Thoracic aorta (tissue), 2 donors: Measurements from ENCODE around the gene TMEM121. TPM values are rescaled to one million over a fixed set of nuclear protein-coding genes. Genes with fewer than 3 reads are reported as not detected.

Experiments
- ATAC-seq: fragments of 150-250 bp; one replicate; pipeline ENCODE4 v1.8.0; 2017; ENCODE audit warnings: low read depth; ENCODE audit not compliant: insufficient number of reproducible peaks, low FRiP score
- DNase-seq: peaks from one replicate; pipeline ENCODE4 v3.0.0-alpha.2; 2020; ENCODE audit warnings: low spot score
- H3K27ac ChIP-seq, 2 donors: fragments of 200-600 bp; sonication (generic); 1 replicate in 1 of 2; 2 replicates in 1 of 2; pipeline ENCODE4 v1.5.1; 2016; ENCODE audit warnings: mild to moderate bottlenecking in 2 of 2, moderate library complexity in 2 of 2
- H3K27me3 ChIP-seq: fragments of 200-600 bp; sonication (generic); replicated peaks from 2 replicates; pipeline ENCODE4 v1.6.0; 2016; ENCODE audit warnings: mild to moderate bottlenecking; ENCODE audit not compliant: insufficient read depth
- H3K36me3 ChIP-seq: fragments of 200-600 bp; sonication (generic); one replicate; pipeline ENCODE4 v1.5.1; 2016
- H3K4me1 ChIP-seq, 2 donors: fragments of 200-600 bp; sonication (generic); 1 replicate in 1 of 2; 2 replicates in 1 of 2; pipeline versions ENCODE4 v1.5.1 to v1.6.0; 2016; ENCODE audit warnings: low read depth in 2 of 2, mild to moderate bottlenecking in 1 of 2; ENCODE audit not compliant: control insufficient read depth in 1 of 2
- H3K4me3 ChIP-seq: fragments of 200-600 bp; sonication (generic); 2 replicates; pipeline ENCODE4 v1.5.1; 2016; ENCODE audit warnings: mild to moderate bottlenecking
- H3K9me3 ChIP-seq: fragments of 200-600 bp; sonication (generic); 2 replicates; pipeline ENCODE4 v1.5.1; 2016
- total RNA-seq, 2 donors: library from RNA; depleted of rRNA; stranded (reverse); fragments of >200 nt; gene quantifications; one replicate each; pipeline versions ENCODE4 v1.1.0 to v1.2.3, GENCODE V29; 2016
- TF ChIP-seq, protein P1 (sequence below): fragments of 200-600 bp; sonication (generic); IDR thresholded peaks from one replicate; pipeline ENCODE4 v1.5.1; 2019; ENCODE audit warnings: antibody characterized with exemption

TMEM121 gene
- total RNA-seq, 2 donors from 2014 or later = 2.6 to 5.5 TPM

DNA sequence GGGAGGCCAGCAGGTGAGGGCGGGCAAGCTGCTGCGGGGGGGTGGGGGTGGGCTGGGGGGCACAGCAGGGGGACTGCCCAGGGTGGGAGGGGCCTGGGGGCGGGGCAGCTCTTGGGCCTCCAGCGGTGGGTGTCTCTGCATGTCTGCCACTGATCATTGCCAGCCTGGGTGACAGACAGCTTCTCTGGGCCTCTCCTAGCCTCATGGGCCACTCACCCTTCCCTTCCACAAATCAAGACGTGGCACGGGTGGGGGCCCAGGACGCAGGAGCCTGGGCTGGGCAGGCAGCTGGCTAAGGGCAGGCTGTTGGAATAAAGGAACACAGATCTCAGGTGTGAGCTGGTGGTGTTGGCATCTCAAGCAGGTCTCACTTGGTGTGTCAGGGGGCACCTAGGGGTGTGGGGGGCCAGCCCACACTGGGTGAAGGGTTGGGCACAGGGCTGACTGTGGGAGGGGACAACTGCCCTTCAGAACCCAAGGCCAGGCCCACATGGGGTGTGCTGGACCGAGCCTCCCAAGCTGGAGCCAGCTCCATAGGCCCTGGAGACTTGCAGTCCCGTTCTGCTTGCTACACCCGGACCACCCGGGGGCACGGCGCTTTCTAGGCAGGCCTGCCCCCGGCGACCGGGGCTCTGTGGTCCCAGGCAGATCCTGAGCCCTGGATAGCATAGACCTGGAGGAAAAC lies 32.3 kb upstream of the TMEM121 start:
- DNase-seq = no peak
- Histone ChIP-seq H3K9me3 (no peaks in the 10 kb centered on the region), H3K4me1 (peaks cover 8 to 28% of the 10 kb centered on the region in 2 donors), H3K27me3 (no peaks in the 10 kb centered on the region), H3K27ac (no peak overlapping the region), H3K4me3 (no peak overlapping the region), H3K36me3 (no peaks in the 10 kb centered on the region)
- TF ChIP-seq, protein P1, sequence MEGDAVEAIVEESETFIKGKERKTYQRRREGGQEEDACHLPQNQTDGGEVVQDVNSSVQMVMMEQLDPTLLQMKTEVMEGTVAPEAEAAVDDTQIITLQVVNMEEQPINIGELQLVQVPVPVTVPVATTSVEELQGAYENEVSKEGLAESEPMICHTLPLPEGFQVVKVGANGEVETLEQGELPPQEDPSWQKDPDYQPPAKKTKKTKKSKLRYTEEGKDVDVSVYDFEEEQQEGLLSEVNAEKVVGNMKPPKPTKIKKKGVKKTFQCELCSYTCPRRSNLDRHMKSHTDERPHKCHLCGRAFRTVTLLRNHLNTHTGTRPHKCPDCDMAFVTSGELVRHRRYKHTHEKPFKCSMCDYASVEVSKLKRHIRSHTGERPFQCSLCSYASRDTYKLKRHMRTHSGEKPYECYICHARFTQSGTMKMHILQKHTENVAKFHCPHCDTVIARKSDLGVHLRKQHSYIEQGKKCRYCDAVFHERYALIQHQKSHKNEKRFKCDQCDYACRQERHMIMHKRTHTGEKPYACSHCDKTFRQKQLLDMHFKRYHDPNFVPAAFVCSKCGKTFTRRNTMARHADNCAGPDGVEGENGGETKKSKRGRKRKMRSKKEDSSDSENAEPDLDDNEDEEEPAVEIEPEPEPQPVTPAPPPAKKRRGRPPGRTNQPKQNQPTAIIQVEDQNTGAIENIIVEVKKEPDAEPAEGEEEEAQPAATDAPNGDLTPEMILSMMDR = no peak
- ATAC-seq = no peak

DNA sequence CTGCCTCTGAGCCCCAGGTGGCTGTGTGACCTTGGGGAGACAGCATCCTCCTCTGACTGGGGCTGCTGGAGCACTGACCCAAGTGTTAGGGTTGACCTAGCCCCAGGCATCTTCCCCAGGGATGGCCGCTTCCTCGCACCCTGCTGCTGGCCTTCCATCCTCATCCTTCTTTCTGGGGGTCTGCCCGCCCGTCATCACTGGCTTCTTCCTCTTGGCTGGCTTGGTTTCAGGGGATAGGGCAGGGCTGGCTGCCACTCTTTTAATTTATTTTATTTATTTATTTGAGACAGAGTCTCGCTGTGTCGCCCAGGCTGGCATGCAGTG lies 31.8 kb upstream of the TMEM121 start:
- no peaks in the 10 kb centered on the region for H3K36me3 ChIP-seq
- no peak for DNase-seq
- ATAC-seq = no peak
- no peak overlapping the region for H3K4me3 ChIP-seq
- H3K27me3 ChIP-seq = no peaks in the 10 kb centered on the region
- H3K4me1 ChIP-seq = peaks cover 5 to 23% of the 10 kb centered on the region in 2 donors
- no peaks in the 10 kb centered on the region for H3K9me3 ChIP-seq
- H3K27ac ChIP-seq = no peak overlapping the region
- TF ChIP-seq, protein P1 = no peak

DNA sequence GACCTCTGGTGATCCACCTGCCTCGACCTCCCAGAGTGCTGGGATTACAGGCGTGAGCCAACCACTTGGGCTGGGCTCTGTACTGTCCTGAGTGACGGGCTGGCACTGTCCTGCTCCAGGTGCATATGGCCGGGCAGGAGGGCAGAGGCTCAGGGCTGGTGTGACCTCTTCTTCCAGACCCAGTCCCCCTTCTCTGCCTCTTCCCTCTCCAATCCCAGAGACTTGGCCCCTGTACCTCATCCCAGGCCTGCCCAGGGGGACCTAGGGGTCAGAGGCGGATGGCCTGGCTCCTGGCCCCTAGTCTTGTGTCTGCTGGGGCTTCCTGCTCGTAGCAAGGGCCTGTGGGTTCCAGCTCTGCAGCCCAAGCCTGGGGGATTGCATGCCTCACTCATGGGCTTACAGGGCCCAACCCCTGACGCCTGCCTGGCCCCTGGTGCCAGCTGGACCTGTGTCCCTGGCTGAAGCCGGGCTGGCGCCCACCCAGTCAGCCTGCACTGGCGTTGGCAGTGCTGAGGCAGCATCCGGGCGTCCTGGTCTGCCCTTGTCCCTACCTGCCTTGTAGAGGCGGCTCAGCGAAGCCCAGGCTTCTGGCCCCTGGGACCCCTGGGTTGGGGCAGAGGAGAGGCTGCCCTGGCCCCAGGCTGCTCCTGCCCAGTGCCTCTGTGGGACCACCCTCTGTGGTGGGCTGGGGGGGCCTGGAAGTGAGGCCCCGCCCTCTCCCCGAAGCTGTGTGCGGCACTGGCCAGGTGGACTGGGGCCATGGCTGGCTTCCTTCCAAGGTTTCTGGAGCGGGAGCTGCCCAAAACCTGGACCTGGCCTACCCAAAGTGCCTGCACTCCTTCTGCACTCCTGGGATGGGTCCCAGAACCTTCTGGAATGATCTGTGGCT lies 31.0 kb upstream of the TMEM121 start:
- H3K4me3 ChIP-seq = no peak overlapping the region
- H3K27me3 ChIP-seq = no peaks in the 10 kb centered on the region
- no peaks in the 10 kb centered on the region for H3K36me3 ChIP-seq
- no peak overlapping the region for H3K27ac ChIP-seq
- DNase-seq (no peak), ATAC-seq (no peak)
- no peaks in the 10 kb centered on the region for H3K9me3 ChIP-seq
- H3K4me1 ChIP-seq = peaks cover 5 to 16% of the 10 kb centered on the region in 2 donors
- TF ChIP-seq, protein P1 = no peak

DNA sequence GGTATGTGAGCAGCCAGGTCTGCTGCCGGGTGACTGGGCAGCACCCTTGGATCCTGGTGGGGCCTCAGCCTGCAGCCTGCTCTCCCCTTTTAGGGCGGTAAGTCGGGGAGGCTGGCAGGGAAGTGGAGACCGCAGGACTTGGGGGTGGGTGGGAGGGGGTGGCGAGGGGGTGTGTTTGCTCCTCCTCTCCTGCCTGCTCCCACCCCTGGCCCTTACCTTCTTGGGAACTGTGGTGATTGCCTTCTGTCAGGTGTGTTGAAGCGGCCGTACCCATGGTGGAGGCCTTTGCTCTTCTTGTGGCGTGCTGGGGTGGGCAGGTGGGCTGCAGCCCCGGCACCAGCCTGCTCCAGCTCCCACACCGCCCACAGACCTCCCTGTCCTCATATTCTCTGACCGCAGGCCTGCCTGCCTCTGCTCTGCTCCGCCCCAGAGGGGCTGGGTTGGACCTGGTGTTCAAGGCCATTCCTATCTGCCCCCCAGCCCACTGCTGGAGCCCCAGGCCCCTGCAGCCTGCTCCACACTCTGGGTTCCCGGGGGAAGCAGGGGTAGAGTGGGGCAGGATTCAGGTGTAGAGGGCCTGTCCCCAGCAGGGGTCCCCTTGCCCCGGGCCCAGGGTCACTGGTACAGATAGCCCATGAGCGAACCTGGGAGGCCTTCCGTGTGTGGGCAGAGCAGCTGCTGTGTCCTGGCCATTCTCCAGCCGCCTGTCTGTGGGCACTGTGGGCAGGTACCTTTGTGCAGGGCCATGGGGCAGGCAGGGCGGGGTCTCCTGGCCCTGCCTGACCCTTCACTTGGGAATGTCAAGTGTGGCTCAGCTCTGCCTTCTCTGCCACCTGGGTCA lies 30.2 kb upstream of the TMEM121 start:
- H3K4me3 ChIP-seq = no peak overlapping the region
- ATAC-seq (no peak), DNase-seq (no peak)
- H3K9me3 ChIP-seq = no peaks in the 10 kb centered on the region
- H3K27ac ChIP-seq = no peak overlapping the region
- peaks cover 5 to 16% of the 10 kb centered on the region in 2 donors for H3K4me1 ChIP-seq
- no peaks in the 10 kb centered on the region for H3K36me3 ChIP-seq
- H3K27me3 ChIP-seq = no peaks in the 10 kb centered on the region
- TF ChIP-seq, protein P1 = no peak
